ENCODE measurements around the gene S100A9. TPM values are rescaled to one million over a fixed set of nuclear protein-coding genes. Genes with fewer than 3 reads are reported as not detected.
"Not testable (repeated sequence)": the region's sequence is repeated elsewhere in the genome, so short reads cannot be mapped to it uniquely, and the experiment has no call there.

Gene S100A9
- 6.2 TPM for polyA plus RNA-seq (ENCODE audit: insufficient read length)
- long read RNA-seq, donor 1, partial matches to known transcripts: 0 of 4 reads
- long read RNA-seq, donor 1, other reads (novel, unspliced or antisense): 0 of 4 reads
- long read RNA-seq, donor 2, transcript S100A9-201 (3 exons, 577 nt): major isoform, 5 of 5 reads
- long read RNA-seq, donor 2, partial matches to known transcripts: 0 of 5 reads
- long read RNA-seq, donor 2, other reads (novel, unspliced or antisense): 0 of 5 reads
- long read RNA-seq, donor 3, partial matches to known transcripts: 0 of 3 reads
- long read RNA-seq, donor 3, other reads (novel, unspliced or antisense): 0 of 3 reads
- long read RNA-seq, donor 4, partial matches to known transcripts: 0 of 3 reads
- long read RNA-seq, donor 4, other reads (novel, unspliced or antisense): 0 of 3 reads
- long read RNA-seq, donor 5, transcript S100A9-201 (3 exons, 577 nt): major isoform, 16 of 22 reads
- long read RNA-seq, donor 5, partial matches to known transcripts: 6 of 22 reads
- long read RNA-seq, donor 5, other reads (novel, unspliced or antisense): 0 of 22 reads
- long read RNA-seq, donor 6, partial matches to known transcripts: 7 of 9 reads
- long read RNA-seq, donor 6, other reads (novel, unspliced or antisense): 0 of 9 reads
- long read RNA-seq, donor 7, transcript S100A9-201 (3 exons, 577 nt): major isoform, 5 of 5 reads
- long read RNA-seq, donor 7, partial matches to known transcripts: 0 of 5 reads
- long read RNA-seq, donor 7, other reads (novel, unspliced or antisense): 0 of 5 reads
- long read RNA-seq, donor 8, partial matches to known transcripts: 0 of 2 reads
- long read RNA-seq, donor 8, other reads (novel, unspliced or antisense): 0 of 2 reads

DNA sequence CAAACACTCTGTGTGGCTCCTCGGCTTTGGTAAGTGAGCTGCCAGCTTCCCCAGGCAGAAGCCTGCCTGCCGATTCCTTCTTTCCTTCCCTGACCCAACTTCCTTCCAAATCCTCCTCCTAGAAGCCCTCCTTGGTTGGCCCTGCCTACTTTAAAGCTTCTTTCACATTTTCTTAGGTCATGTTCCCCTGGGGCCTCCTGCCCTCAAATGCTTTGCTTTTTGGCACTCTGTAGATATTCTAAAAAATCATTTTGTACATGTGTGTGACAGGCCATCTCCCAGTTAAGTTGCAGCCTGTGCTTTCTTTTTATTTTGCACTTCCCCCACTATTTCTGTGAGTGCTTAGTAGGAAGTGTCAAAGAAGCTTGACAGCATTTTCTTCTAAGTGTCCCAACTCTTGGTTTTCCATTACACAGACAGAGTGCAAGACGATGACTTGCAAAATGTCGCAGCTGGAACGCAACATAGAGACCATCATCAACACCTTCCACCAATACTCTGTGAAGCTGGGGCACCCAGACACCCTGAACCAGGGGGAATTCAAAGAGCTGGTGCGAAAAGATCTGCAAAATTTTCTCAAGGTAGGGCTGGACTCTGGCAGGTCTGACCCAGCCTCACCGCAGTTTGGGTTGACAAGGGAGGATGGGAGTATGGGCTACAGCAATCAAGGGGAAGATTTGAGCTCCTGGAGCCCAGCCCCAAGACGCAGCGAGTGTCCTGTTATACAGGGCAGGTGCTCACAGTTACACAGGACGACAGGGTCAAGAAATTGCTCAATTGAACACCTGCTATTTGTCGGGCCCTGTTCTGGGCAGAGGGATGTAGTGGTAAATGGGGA, at the start of gene S100A9:
S100A9 (plus strand) TSS at position 2 of the 838 bp plus-strand sequence; CDS start at position 432, 430 bp downstream.
- no peak for DNase-seq

DNA sequence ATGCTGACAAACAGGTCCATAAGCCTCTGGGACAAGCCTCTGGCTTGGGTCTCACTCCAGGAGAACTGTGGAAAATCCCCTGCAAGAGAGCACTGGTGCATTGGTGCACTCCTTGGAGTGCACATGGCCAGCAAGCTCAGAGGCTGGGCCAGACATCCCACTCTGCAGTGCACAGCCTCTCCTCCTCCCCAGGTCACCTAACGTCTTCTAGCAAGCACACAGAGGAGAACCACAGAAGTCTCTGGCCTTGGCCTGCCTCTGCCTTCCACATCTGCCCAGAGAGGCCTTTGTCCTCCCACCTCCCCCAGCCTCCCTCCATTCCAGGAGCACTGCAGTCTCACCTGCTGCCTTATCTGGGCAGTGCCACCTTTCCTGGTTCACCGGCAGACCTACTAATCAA, 49.1 kb upstream of the S100A9 start:
- DNase-seq: no peak

DNA sequence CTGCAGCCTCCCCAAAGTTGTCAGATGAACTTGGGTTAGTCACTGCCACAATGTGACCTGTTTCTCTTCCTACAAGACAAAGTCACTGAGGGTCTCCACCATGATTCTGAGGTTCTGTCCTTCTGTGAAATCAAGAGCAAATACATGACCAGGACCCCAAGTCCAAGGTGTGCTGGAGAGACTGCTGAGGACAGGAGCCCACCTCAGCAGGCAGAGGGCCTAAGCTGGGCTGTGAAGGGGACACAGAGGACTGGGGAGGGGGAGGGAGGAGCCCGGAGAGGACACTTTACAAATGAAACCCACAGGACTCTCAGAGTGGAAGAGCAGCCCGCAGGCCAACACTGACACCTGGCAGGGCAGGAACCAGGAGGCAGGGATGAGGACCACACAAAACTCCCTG, 48.2 kb upstream of the S100A9 start:
- DNase-seq: no peak

DNA sequence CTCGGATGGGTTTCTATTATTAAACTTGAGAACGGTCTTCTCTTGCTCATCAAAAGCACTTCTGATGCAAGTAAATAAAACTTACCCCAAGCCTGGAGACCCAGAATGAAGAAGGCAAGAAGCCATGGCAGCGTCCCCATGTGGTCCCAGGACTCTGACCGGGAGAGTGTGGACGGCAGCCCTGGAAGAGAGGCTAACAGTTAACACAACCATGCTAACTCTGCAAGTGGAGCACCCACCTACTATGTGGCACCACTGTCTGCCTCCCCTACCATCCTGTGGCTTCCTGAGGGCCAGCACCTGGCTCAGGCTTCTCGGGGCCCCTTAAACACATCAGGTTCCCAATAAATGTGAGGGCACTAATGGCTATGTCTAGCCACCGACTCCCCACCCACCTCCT, 47.1 kb upstream of the S100A9 start:
- DNase-seq: no peak

DNA sequence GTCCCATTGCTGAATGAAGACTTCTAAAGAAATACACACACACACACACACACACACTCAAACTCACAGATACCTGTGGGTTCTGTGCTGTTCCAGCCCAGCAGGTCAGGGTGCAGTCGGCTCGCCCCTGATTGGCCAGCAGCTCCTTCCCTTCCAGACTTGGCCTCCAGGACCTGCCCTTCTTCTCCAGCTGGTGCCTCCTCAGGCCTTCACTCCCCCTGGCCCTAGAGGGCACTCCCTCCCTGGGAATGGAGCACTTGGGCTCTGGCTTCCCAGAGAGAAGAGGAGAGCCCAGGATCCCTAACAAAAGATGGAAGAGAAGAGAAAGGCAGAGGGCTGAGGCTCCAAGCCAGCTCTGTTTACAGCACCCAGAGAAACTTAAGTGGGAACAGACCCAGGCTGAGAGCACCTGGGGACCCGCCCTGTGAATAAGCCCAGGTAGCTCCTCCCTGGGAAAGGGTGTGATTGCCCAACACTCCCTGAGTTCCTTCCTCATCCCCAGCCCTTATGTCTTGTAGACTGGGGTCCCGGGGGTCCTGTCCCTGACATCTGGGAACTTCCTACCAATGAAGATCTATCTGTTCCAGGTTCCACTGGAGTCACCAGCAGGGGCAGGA, 45.0 kb upstream of the S100A9 start, which contains the start of gene PGLYRP3:
PGLYRP3 (minus strand) TSS at position 383 of the 617 bp plus-strand sequence. CDS start 2,287 bp downstream, outside the sequence.
- no peak for DNase-seq

DNA sequence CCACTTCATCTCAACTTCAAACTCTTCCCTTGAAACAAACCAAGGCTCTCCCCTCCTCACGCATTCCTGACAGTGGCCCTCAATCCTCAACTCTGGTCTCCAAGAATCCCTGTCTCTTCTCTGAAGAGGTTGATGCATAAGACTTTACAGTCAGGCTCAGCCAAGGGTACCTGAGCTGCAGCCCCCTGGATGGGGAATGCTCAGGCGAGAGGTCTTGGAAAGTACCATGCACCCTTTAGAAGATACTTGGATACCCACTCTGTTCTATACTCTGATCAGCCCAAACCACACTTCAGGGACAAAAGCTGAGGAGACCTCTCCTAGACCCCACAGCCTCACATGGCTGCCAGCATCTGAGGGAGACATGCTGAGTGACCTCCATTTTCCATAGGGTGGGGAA, 44.4 kb upstream of the S100A9 start:
- no peak for DNase-seq

DNA sequence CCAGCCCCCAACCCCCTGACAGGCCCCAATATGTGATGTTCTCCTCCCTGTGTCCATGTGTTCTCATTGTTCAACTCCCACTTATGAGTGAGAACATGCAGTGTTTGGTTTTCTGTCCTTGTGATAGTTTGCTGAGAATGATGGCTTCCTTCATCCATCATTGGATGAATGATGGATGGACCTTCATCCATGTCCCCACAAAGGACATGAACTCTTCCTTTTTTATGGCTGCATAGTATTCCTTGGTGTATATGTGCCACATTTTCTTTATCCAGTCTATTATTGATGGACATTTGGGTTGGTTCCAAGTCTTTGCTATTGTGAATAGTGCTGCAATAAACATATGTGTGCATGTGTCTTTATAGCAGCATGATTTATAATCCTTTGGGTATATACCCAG, 43.3 kb upstream of the S100A9 start:
- not testable (repeated sequence) for DNase-seq

DNA sequence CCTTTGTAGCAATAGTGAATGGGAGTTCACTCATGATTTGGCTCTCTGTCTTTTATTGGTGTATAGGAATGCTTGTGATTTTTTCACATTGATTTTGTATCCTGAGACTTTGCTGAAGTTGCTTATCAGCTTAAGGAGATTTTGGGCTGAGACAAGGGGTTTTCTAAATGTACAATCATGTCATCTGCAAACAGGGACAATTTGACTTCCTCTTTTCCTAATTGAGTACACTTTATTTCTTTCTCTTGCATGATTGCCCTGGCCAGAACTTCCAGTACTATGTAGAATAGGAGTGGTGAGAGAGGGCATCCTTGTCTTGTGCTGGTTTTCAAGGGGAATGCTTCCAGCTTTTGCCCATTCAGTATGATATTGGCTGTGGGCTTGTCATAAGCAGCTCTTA, 41.6 kb upstream of the S100A9 start:
- DNase-seq: not testable (repeated sequence)

DNA sequence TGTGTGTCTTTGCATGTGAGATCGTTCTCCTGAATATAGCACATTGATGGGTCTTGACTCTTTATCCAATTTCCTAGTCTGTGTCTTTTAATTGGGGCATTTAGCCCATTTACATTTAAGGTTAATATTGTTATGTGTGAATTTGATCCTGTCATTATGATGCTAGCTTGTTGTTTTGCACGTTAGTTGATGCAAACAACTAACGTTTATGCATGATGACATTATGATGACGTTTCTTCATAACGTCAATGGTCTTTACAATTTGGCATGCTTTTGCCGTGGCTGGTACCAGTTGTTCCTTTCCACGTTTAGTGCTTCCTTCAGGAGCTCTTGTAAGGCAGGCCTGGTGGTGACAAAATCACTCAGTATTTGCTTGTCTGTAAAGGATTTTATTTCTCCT, 39.5 kb upstream of the S100A9 start:
- not testable (repeated sequence) for DNase-seq

DNA sequence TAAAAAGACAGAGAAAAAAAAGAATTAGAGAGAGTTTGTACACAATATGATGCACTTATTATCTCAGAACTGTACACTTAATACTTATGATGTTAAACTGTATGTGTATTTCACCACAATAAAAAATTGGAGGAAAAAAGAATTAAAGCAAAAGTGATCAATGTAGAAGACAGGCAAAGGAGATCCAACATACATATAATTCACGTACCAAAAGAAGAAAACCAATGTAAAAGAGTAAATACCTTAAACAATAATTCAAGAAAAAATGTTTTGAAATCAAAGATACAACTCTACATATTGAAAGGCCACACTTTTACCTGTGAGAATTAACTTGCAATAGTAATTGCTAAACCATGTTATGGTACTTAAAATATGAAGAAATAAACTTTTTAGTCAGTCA, 35.1 kb upstream of the S100A9 start:
- DNase-seq: no peak

DNA sequence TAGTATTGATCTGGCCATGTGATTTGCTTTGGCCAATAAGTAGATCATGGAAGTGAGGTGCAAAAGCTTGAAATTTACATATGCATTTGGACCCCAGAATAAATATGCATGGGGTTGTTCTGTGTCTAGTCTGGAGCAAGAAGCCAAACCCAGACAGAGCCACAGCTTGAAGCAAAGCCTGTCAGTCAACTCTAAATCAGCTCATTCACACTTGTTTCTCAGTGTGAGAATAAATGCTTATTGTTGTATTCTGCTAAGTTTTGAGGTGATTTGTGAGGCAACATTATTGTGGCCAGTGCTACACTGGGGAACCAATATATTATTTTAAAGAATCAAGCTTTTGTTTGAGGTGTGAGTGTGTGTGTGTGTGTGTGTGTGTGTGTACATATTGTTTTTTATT, 32.7 kb upstream of the S100A9 start:
- no peak for DNase-seq

DNA sequence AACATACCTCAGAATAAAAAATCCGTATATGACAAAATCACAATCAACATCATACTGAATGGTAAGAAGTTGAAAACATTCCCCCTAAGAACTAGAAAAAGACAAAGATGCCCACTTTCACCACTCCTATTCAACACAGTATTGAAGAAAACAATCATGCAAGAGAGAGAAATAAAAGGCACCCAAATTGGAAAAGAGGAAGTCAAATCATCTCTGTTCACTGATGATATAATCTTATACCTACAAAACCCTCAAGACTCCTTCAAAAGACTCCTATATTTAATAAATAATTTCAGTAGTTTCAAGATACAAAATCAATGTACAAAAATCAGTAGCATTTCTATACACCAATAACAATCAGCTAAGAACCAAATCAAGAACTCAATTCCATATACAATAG, 23.8 kb upstream of the S100A9 start:
- DNase-seq: no peak

DNA sequence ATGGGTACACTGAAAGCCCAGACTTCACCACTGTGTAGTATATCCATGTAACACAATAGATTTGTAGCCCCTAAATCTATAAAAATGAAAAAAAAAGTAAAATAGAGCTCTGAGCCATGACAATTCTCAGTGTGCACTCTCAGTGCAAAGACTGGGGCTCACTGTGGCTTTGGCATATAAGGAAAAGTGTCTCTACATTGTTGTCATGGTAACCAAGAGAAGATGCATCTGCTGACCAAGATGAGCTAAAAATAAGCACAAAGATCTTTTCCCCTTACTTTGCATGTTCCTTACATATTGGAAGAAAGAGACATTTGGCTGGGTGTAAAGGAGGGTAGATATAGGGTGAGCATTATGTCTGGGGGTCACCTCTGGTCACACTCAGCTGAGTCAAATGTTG, 21.0 kb upstream of the S100A9 start:
- no peak for DNase-seq

DNA sequence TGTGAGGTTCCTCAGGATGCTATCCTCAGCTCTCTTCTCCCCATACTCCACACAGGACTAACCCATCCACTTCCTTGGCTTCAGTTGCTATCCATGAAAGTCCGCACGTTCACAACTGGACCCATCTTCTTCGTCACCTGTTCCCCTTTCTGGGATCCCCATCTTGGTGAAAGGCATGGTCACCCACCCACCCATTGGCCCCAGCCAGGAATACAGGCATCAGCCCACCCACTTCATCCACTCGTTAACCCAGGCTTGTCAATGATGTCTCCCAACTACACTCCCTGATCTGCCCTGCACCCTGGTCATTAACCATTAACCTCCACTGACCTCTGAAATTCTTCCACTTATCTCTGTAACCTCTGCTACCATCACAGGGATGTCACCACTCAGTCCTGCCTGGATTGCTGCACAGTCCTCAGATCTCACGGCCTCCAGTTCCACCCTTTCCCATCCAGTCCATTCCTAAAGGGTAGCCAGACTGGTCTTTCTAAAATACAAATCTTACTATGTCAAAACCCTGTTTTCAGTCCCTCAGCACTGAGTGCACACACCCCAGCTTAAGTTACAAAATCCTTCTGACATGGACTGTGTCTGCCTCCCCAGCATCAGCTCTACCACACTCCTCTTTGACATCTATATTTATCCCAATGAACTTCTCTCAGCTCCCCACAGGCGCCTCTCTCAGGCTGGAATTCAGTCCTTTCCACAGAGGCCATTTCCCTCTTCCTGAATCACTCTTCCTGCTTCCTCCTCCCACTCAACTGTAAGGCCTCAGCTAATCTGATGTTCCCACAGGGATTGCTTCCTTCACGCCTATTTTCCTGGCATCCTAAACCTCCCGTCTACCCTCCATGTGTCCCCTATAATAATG, 19.4 kb upstream of the S100A9 start:
- no peak for DNase-seq

DNA sequence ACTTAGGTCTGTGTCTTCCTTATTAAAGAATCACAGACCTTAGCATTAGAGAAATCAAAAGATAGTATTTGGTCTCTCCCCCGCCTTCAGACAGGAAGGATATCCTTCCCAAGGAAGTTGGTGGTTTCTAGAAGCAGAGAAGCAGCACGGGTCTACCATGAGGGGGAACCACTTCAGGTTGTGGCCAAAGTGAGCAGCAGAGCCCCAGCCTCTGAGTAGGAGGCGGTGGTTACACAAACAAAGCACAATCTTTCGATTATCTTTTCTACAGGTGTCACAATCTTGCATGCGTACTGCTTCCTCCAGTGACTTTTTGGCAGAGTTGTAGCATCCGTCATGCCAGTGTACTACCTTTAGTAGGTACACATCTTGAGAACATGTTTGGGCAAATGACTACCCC, 17.9 kb upstream of the S100A9 start:
- no peak for DNase-seq

DNA sequence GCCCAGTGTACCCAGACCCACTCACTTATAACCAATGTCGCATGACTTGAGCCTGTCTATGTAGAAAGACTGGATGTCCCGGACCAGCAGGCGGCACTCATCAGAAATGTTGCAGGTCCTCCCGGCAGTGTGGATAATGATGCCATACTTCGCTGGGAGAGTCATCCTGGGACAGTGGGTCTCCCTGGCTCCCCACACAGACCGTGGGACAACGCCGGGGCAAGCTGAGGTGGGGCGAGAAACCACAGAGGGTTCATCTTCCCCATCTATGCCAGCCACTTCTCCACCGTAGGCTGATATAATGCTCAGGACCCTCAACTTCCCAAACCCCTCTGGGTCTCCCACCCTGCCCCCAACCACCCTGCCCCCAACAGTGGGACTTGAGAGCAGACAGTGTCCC, 17.3 kb upstream of the S100A9 start:
- no peak for DNase-seq

DNA sequence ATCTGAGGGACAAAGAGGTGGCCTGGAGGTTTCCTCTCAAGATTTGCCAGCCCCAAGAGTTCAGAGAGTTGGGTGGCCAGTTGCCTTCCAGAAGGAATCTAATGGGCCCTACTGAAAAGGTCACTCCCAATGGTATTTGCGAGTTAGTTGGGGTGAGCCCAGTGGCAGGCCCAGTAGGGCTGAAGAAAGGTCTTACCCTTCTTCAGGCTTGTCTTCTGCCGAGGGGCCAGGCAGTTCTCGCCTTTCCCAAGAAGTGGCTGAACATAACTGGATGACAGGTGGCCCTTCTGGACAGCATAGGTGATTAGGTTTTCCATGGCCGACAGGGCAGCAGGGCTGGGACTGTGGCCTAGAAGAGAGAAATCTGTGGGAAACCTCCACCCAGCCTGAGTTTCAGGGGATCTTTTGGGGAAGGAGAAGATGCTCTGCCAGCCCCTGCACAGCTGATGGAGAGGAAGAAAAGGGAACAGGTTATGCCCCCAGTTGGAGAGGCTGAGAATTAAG, 16.2 kb upstream of the S100A9 start:
- no peak for DNase-seq

DNA sequence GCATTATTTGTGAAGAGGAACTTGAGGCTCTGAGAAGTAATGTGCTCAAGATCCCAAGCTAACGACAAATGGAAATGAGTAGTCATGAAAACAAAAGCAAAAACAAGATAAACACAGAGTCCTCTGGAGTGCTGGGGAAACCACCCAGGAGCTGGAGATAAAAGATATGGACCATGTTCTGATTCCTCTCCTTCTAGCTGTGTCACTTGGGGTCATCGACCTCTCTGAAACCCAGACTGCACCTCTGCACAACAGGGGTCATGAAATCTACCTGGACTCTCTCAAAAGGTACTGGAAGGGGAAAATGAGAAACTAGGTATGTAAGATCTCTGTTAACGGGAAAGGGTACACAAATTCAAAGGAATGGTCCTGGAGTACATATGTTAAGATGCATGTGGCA, 15.5 kb upstream of the S100A9 start:
- no peak for DNase-seq

DNA sequence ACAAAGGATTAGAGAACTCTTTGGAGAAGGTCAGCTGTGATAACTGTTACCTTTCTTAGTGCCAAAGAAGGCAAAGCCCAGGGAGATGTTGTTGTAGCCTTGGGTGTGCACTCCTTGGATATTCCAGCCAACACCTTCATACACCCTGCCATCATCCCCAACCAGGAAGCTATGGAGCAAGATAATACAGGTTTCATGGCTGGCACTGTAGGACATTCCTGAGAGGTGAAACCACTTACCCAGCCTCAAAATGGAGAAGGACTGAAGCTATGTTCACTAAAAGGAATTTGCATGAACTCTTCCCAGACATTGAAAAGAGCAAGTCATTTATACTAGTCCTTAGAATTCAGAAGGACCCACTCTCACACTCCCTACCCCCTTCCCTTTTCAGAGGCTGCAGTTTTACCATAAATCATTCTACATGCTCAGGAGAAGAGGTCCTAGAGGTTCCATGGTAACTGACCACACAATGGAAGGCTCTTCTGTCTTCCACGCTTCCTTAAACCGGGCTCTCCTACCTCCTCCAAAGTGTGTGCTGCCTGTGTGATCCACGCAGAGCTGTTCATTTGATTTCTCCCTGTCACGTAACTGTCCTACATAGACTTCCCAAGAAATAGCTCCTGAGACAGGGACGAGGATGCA, 14.5 kb upstream of the S100A9 start:
- DNase-seq: no peak

Data from left kidney (tissue), 8 donors.